KG1 (cell line): ENCODE results near the gene SRL.

Experiments used
- DNase-seq: peaks from one replicate; lab custom pipeline; 2025; lab: John Stamatoyannopoulos, UW

The SRL gene

GRCh38 chr16:4200781-4201137 is 41.1 kb downstream of the SRL start:
- no peak for DNase-seq

DNA sequence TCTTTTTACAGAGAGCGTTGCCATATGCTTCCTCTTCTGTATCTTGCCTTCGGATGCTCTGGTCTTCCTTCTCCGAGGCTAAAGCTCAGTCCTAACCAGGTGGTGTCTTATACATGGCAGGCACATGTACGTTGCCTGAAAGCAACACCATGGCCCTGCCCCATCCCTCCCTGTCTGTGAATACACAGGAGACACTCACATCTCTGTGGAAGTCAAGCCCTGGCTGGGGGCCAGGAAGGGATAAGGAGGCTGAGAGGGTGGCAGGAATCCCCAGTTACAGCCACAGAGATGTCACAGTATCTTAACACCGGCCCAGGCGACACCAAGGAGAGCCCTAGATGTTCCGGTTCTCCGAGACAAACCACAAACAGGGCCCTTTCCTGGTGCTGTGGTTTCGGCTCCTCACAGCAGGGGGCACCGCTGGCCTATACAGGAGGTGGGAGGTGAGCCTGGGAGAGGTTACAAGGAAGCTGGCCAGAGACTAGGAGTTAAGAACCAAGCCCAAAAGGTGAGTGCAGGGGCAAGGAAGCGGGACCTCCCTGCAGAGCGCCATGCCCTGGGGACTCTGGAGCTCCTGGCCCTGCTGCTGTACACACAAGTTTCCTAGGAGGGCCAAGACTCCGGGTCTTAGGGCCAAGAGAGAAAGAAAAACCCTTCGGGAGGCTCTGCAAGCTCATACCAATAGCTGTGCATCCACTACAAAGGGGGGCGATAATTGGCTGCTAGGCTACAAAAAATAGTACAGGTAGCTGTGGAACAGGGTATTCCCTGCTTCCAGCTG is 41.7 kb downstream of the SRL start:
- DNase-seq: no peak

DNA sequence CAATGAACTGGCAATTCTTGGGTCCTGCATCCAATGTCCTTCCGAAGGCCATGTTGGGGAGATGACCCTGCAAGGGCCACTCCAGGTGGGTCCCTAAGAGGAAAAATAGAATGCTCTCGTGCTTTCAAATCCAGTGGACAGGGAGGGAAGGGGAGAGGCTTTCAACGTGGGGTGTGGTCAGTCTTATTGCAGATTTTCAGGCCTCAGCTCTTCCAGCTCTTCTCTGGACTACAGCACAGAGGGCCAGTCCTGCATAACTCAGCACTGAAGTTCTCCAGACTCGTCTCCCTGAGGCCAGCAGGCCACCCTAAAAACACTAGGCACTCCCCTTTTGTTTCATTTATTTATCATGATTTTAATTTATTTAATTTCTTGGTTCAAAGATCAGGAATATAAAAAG is 43.1 kb downstream of the SRL start:
- DNase-seq: no peak

DNA sequence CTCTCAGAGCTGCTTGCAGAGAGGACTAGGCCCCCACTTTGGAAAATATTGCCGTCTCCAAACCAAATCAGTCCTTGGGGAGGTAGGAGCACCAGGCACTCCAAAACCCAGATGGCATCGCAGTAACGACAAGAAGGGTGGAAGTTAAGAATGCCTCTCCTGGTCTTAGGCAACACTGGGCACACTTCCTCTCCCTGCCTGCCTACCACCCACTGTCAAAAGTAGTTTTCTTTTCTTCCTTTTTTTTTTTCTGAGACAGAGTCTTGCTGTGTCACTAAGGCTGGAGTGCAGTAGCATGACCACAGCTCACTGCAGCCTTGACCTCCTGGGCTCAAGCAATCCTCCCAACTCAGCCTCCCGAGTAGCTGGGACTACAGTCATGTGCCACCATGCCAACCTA is 47.2 kb downstream of the SRL start:
- DNase-seq: no peak

GRCh38 chr16:4193920-4194319 is 48.0 kb downstream of the SRL start:
- DNase-seq: no peak

GRCh38 chr16:4192206-4192605 is 49.7 kb downstream of the SRL start:
- DNase-seq: no peak

- DNase-seq: no peak
Observed at GRCh38 chr16:4190712-4191333, 51.1 kb downstream of the SRL start.

DNA sequence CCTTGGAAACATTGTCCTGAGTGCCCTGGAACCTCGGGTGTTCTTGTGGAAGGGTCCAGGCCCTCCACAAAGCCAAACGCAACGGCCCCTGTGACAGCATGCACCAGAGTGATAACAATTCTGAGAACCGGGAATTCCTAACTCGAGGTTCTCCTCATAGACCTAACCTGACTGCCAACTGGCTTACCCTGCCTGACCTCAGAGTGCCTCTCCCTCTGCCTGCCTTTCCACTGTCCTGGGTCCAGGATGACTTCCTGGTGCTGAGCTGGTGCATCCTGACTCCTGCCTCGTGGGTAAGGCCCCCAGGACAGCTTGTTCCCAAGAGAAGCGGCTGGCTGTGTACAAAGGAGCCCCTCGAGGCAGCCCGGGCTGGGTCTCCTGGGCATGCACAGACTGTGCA is 51.8 kb downstream of the SRL start:
- DNase-seq: no peak

DNA sequence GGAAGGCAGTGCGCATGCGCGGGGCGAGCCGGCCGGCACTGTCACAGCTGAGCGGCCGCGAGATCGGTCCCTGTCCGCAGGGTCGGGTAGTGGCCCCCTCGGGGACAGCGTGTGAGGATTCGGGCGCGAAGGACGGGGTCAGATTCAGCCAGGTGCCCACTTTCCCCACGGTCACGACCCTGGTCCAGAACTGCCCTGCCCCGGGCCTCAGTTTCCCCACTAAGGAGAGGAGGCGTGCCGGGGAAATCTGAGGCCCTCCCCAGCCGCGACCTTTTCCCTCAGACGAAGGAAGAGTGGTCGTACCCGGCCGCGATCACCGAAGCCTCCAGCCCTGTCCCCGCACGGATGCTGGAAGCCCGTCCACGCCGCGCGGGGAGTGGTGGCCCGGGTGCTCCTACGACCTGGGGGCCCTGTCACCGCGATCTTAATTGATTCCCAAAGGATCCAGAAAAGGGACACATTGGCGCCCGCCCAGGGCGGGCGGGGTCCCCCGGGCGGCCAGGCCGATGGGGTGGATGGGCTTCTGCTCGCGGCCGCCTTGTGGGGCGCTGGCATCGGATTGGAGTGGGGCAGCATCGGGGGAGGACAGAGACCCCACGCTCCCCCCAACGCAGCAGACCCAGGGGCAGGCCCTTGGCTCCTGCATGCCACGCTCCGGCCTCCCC is 57.7 kb downstream of the SRL start:
- no peak for DNase-seq

DNA sequence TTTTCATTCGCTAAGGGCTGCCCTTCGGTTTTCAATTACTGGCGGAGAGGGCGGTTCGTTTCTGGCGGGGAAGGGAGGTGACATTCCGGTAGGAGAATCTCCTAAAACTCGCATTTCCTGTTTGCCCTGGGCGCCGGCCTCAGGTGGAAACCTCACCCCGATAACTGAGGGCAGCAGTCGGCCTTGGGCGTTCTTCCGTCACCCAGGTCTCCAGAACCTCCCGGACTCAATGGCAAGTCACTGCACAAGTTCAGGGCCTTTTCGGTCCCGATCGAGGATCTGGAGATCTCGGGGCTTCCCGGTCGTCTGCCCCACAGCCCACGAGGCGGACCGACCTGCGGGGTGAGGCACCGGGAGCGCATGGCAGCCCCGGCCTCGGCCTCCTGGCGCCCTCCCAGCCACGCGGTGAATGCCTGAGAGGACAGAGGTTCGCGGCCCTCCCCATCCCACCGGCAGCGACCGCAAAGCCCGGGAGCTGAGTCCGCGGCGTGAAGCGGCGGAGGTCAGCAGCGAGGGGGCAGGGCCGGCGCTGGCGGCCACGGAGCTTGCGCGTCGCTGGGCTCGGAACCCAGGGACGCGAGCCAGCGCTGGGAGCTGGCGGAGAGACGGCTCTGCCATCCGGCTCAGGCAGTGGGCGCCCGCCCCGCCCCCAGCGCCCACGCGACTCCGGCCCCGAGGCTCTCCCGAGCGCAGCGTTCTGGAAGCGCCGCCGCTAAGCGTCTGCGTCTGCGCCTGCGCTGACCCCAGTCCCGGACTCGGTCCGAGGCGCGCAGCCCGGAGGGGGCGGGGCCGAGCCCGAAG is 58.4 kb downstream of the SRL start:
- peak; percentile 69 for DNase-seq

DNA sequence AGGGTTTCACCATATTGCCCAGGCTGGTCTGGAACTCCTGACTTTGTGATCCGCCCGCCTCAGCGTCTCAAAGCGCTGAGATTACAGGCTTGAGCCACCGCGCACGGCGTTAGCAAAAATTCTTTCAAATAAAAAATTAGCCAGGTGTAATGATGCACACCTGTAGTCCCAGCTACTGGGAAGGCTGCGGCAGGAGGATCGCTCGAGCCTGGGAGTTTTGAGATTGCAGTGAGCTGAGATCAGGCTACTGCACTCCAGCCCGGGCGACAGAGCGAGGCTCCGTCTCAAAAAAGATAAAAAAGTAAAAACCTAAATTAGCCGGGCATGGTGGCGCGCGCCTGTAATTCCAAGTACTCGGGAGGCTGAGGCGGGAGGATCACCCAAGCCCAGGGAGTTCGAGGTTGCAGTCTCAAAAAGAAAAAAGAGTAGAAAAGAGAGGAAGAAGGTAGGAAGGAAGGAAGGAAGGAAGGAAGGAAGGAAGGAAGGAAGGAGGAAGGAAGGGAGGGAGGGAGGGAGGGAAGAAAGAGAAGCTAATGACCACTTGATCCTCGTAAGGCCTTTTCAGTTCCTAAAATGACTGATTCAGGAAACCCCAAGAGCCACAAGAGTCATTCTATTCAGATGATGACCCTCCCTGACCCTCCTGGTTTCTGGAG is 59.2 kb downstream of the SRL start:
- DNase-seq: no peak

- DNase-seq: no peak
Observed at GRCh38 chr16:4180511-4180910, 61.4 kb downstream of the SRL start.

DNA sequence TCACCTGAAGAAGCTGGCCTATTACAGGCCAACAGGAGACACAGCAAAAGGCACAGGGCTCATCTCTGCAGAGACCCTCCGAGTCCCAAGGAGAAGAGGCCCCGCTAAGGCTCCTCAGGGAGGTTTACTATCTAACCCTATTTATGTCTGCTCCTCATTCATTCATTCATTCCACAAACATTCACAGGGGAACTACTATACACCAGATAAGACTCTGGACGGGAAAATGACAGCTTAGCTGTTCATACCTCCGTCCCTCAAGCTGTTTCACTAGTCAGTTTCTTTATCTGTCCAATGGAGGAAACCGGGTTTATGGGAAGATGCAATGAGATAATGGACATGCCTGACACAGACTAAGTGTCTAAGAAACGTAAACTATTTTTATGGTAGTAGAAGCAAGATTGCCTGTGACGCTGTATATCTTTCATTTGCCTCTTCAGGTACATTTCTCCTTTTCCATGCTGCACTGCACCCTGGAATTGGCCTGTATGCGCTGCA is 62.1 kb downstream of the SRL start:
- no peak for DNase-seq

- DNase-seq: no peak
Observed at GRCh38 chr16:4179020-4179419, 62.9 kb downstream of the SRL start.

GRCh38 chr16:4178468-4179010 is 63.3 kb downstream of the SRL start:
- no peak for DNase-seq

GRCh38 chr16:4176906-4177417 is 64.9 kb downstream of the SRL start:
- DNase-seq: no peak

GRCh38 chr16:4175849-4176248 is 66.0 kb downstream of the SRL start:
- no peak for DNase-seq

DNA sequence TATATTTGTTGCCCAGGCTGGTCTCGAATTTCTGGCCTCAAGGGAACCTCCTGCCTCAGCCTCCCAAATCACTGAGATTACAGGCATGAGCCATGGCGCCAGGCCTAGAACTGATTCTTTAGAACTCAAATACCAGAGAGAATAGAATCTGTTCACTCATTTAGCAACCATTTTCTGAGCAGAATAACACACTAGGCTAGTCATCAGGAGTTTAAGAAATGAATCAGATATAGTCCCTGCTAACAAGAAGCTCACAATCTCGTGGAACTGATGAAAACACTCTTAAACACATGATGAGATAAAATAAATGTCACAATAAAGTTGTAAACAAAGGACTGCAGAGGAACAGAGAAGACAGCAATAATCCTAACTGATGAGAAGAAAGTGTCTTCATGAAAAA is 69.8 kb downstream of the SRL start:
- no peak for DNase-seq

DNA sequence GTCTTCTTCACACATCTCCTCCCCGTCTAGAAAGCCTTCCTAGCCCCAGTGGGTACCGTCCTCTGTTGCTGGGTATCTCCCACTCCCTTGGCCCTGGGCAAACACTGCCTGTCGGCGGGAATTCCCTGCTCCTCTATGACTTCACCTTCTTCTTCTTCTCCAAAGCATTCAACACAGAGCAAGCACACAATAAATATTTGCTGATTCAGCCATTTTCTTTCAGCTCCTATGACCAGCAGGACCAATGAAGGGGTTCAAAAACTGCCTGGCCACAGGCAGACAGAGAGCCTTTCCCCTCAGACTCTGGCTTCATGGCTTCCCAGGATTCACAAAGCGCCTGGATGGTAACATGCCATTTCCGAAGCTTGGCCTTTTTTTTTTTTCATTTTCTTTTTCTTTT is 72.5 kb downstream of the SRL start:
- no peak for DNase-seq

DNA sequence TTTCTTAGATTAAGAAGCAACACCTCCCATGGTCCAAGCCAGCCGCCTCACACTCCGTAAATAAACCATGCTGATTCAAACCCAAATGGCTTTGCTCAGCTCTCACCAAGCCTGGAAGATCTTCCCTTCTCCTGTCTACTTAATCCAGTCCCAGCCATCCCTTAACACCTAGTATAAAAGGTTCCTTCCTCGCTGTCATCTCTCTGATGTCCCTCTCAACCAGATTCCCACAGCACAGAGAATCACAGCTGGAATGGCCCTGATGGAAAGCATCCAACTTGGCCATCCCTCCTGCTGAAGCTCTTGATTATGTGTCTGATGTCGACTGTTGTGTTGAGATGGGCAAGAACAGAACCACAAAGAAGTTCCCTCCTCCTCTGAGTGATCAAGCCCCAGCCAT is 75.1 kb downstream of the SRL start:
- DNase-seq: no peak

DNA sequence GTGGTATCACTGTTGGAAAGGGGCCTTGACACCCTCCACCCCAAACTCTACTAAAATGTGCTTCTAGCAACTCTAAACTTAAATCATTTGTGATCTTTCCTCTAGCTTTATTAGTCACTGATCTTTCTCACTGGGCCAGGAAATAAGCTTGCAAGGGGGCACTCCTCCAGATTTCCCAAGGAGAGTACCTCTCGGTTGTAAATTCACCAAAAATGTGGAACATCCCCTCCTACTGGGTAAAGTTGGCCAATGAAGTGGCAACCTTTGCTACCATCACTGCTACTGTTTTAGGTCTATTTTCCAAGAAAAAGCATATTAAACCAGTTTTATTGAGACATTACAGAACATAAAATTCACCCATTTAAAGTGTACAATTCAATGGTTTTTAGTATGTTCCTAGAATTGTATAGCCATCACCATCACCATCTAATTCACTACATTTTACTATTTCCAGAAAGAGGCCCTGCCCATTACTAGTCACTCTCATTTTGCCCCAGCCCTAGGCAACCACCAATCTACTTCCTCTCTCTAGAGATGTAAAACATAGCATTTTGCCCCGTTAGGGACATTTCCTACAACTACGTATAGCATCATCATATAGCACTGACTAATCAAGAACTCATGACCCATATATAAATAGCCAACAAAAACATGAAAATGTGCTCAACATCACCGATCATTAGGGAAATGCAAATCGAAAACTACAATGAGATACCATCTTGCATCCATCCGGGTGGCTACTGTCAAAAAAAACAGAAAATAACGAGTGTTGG is 81.0 kb downstream of the SRL start:
- peak; percentile 39 for DNase-seq
